Fibroblast of skin of back (primary cell): Measurements from ENCODE around the gene MNX1.
A peak's percentile ranks its signal among the peaks of the same experiment; 100 is the strongest.

ENCODE experiments used
- DNase-seq: peaks from one replicate; pipeline ENCODE4 v3.0.0-alpha.2; 2013

MNX1 gene

DNA sequence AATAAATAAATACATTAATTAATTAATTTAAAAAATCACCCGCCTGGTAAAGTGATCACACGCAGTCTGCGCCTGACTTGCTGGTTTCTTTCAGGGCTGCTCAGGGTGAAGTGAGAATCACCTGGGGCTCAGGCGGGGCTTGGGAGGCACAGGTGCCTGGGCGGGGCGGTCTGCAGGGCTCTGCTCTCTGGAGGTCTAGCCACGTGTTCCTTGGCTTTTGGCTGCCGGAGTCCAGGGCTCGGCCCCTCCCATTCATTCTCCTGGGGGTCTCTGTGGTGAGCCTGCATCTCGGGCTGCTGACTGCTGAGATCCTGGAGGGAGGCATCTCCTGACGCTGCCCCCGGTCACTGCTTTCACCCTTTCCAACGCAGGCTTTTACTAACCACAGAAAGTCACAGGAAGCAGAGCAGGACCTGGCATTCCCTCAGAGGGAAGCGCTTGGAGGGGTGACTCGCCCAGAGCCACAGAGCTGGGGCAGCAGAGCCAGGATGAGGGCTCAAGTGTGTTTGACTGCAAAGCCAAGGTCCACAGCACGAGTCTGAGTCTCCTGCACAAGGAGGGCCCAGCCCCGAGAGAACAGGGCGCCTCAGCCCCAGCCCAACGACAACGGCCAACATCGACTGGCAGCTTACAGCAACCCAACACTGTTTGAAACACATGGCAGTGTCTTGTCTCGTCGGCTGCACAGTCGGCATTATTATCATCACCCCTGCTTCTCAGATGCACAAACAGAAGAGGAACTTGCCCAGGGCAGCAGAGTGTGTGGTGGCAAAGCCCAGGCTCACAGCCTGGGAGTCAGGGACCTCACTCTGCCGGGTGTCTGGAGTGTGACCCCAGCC lies 22.4 kb upstream of the MNX1 start:
- DNase-seq, result no peak

DNA sequence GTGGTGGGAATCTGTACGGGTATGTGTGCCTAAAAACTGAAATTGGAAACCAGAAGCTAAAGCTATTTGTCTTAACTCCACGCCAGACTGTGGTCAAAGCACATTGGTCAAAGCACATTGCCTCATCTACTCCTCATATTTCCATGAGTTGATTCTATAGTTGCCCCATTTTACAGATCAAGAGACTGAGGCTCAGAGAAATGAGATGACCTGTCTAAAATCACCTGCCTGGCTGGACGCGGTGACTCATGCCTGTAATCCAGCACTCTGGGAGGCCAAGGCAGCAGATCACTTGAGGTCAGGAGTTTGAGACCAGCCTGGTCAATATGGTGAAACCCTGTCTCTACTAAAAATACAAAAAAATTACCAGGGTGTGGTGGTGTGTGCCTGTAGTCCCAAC lies 21.7 kb upstream of the MNX1 start:
- DNase-seq, result no peak

DNA sequence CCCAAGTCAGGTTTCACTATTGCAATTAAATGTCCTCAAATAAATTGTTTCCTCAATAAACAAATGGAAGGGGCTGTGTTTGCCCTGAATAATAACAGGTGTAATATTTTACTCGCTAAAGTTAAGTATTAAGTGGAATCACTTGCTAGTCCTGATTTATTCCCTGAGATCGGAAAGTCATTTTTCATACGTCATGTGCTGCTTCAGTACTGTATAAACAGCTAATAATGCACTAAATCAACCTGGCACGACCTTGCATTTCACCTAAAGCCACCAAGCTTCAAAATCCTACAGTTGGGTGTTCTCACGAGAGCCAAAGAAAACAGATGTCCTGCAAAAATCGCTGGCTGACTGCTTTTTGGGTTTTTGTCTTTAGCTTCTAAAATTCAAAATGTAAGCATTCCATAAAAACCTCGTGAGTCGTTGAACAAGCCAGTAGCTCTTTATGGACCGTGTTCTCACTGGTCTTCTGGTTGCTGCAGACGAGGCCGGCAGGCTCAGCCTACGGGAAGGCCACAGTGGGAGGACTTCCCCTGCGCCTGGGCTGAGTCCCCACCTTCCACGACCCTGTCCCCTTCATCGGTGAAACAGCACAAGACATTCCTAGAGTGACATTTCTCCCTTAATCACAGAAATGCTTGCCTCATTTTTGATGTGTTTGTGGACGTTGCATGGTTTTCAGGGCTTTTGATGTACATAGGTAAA lies 17.9 kb upstream of the MNX1 start:
- no peak for DNase-seq

DNA sequence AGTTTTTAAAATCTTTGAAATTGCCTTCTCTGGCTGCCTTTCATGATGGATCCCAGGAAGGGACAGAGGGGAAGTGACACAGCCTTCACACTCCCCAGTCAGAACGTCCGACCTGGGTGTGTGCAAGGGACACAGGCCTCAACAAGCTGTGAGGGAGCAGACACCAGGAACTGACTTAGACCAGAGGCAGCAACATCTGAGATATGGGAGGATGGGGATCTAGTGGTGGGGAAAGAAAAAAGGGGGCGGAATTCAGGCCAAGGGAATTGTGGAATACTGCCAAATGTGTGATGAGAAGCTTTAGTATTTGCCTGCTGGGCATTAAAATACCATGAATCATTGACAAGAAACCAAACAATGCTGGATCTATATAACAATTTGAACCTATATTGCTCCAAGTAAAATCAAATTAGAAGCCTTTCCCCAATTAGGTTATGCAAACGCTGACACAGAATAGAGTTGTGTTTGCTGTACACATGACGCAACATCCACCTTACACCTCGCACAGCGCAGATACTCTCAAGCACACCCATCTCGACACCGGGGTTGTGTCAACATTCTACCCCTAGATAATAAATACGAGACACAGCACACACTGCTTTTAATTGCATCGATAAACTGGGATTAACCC lies 17.2 kb upstream of the MNX1 start:
- peak; percentile 22 for DNase-seq

DNA sequence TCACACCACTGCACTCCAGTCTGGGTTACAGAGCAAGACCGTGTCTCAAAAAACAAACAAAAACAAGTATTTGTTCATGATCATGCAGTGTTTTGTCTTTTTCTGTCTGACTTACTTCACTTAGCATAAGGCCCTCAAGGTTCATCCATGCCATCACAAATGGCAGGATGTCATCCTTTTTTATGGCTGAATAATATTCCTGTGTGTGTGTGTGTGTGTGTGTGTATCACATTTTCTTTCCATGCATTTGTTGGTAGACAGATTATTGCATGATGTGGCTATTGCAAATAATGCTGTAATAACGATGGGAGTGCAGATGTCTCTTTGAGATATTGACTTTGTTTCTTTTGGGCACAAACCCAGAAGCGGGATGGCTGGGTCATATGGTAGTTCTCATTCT lies 14.3 kb upstream of the MNX1 start:
- no peak for DNase-seq

DNA sequence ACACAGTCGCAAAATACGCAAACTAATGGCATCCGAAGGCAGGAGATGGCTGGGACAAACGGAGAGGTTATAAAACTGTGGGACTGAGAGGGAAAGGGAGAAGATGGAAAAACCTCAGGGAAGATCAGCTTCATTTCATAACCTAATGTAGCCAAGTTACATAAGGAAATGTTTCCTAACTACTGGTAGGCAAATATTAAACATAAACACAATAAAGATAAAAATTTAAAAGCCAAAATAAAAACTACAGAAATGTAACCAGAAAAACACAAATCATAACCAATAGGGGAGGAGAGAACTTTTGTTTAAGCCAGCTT lies 13.1 kb upstream of the MNX1 start:
- DNase-seq, result no peak

DNA sequence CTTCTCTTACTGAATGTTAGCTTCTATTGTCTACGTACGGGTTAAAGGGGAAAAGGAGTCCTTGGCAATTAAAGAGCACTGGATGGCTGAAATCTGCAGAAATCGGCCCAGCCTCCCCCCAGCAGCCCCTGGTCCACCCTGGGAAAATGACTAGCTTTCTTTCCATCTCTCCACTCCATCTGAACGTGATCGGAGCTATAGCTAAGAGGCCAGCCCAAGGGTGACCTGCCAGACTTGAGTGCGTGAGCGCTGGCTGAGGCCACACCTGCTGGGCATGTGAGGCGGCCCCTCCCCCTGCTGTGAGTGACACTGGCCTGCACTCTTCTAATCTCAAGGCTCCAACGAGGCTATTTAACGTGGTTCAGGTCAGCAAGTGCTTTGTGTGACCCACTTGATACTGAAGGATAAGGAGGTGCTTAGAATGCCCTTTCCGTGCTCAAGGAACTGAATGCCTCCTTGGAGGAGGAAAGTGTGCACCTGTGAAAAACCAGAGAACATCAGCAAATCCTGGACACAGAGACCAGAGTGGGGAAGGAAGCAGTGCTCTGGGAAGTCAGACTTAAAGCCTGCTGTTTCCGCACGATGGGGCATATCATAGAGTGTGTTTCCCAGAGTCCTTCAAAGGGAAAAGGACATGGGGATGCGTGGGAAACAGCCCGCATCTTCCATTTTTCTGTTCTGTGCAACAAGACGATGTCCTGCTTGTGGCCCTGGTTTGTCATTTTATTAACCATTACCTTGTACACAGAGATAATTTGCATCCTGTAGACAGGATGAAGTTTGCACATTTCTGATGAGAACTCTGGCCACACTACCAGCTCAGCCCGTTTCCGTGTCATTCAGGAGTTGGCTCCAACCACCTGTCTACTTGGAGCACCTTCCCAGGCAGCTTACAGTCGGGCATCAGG lies 12.5 kb upstream of the MNX1 start:
- no peak for DNase-seq

DNA sequence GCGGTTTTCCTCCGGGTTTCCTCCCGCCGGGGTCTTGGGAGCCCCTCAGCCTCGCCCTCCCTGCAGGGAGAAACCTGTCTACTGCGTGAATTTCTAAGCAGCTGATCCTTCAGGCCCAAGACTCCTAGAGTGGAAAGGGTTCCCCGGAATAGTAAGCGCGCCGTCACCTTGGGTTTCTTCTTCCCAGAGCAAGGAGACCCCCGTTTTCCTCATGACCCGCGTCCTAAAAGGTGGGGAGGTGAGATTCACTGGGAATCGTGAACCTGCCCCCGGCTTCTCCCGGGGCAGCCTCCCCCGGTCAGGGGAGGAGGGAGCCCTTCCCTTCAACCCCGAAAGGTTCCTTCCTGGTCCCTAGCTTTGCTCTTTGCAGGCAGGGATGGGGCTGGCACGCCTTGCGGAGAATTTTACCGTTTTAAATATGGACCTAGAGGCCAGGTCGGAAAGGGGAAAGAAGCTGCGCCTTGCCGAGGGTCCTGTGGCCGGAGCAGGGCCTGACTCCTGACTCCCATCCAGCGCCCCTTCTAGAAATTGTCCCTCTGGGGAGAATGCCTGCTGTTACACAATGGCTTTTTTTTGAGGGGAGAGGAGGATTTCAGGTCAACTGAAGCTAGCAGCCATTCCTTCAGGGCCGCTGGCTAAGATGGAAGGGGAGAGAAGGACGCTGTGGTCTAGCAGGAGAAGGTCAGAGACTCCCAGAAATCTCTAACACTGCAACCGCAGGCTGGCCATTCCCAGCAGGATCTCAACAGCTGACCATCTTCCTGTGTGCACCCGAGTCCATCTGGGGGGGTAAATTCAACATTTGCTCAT lies 11.6 kb upstream of the MNX1 start:
- DNase-seq, result no peak

DNA sequence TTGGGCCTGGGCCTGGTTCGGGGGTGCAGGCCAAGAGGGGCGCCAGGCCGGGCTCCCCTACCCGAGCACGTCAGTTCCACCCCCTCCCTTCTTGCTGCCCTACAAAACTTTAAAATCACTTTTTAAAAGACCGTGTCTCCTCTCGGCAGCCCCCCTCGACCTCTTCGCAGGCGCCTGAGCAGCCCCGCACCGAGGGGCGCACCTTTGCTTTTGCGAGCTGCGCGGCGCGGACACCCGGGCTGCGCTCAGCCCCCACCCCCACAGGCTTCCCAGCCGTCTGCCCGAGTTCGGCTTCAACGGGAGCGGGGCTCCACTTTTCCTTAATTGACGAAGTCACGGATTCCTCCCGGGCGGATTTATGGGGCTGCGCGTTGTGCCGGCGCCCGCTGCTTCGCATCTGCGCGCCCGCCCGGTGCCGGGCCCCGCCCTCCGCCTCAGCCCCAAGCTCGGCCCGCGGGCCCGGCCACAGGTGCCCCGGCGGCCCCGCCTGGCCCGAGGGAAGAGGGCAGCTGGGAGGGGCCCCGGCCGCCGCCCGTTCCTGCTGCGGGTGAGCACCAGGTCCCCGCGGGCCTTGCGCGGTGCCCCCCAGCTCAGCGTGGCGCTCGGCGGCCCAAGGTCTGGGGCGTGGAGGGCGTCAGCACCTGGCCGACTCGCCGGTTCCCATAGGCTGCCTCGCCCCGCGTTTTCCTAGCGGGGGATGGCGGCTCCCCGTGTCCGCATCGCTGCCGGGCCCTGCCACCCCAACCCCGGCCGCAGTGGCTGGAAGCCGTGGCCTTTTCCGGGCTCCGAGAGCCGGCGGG lies 10.8 kb upstream of the MNX1 start:
- DNase-seq, result no peak

DNA sequence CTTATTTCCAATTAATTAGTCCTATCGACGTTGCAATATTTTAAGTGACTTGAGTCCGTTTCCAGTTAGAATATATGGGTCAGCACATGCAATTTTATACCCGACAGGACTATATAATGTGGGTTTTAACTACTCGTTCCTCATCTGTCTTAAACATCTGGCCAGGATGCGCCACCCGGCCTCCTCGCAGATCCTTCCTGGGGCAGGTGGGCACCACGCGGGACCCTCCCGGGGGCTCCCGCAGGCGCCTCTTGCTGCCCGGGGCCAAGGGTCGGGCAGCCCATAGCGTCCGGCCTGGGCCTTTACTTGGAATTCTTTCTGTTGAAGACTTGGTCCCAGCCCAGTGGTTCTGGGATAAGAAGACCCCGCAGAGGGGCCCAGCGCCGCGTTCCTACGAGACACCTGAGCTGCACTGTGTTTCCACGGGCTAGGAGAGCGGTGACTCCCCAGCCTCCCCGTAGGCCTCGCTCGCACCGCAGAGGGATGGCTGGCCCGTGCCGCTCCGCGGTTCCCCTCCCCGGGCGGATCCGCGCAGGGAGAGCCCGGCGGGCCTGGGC lies 10.1 kb upstream of the MNX1 start:
- DNase-seq, result no peak

DNA sequence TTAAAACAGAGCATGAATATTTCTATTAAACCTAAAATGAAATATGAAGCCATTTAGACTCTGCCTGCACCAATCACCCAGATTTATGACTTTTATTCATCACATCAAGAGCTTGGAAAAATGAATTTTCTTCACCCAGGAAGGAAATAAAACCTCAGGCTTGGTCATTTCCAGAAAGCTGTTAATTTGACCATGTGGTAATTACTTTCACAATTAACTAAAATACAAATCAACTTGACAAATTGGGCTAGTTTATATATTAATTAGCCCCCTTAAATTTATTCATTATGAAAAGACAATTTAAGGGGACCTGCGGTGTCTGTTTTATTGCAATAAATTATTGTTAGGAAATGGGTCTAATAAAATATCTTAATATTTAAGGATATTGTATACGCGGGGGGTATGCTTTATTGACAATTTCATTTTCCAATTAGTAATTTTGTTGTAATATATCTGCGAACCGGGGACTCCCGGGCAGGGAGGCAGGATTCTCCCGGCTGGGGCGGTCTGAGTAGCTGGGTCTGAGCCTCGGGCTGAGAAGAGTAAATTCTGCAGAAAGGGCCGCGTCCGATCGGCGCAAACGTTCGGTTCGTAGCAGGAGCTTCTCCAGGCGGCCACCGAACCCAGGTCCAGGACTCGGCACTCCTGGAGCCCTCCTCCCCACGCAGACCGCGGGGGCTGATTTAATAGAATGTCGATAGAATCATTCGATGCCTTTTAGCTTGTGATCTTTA lies 9.4 kb upstream of the MNX1 start:
- no peak for DNase-seq

DNA sequence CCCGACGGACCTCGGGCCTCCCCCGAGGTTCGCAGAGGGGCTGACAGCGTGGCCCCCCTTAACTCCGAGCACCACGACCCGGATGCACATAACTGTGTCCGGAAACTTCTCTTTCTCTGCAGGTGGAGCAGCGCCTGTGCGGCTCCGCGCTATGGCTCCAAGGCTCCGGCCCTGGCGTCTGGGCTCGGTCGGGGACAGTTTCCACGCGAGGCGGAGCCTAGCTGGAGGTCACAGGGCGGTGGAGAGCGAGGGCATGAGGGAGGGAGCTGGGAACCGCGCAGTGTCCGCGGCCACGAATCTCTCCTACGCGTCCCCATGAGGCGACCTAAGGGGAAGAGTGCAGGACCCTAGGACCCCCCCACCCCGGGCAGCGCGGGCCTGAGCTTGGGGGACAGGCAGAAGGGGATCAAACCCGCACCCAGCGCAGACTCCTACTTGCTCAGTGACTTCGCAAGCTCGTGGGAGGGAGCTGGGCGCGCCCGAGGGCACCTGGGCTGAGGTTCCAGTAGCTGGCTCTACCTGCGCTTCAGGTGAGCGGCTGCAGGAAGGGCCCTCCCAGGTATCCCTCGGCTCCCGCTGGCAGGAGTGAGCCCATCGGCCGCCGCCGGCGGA lies 8.6 kb upstream of the MNX1 start:
- no peak for DNase-seq

DNA sequence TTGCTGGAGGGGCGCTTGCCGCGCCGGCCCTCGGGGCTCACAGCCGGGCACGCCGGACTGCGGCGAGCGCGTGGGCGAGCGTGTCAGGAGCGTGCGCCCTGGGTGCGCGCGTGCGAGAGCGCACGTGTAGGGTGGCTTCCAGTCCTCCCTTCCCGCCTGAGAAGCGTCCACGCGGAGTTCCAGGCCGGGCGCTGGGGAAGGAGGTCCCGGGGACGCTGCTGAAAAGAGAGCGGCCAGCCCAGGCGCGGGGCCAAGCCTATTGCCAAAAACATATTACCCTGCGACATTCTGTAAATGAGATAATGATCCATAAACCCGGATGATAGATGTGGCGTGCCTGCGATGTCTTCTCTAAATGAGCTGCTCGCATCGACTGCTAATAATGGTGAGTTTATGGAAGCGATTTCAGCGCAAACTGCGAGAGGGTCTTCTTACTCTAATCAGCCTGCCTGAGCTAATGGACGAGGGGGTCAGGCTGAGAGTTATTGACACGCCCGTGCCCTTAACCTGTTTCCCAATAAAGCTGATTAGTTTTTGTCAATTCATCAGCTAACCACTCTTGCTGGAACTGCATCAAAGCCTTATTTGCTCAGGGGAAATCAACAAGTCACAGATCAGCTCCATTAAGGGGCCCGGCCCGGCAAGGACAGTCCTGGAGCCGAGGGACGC lies 8.0 kb upstream of the MNX1 start:
- no peak for DNase-seq

DNA sequence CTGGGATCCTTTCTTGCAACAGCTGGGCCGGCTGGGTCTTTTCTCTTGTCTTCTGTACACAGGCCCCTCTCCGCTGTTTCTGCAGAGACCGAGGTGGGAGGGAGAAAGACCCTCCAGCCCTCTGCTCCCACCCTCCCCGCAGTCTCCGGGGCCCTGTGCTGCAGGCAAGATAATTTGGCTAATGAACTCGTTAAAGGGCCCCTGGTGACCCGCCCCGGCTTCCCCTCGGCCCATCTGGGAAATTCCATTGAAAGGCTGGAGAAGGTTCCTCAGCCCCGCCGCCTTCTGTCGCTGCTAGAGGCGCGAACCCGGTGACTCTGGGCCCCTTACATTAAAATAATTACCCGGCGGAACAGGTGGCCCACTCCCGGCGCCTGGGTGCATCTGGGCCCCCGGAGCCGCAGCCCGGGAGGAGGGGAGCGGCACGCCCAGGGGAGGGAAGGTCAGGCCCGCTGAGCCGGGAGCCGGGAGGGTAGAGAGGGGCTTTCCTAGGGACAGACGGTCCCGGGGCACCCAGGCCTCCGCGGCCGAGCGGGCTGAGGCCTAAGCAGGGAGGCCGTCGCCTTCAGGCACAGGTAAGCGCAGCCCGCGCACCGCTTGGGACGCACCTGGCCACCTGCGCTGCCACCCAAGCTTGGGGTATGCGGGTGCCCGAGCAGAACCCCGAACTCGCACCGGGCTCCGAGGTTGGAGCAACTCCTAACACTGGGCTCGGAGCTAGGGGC lies 7.3 kb upstream of the MNX1 start:
- DNase-seq, result no peak

DNA sequence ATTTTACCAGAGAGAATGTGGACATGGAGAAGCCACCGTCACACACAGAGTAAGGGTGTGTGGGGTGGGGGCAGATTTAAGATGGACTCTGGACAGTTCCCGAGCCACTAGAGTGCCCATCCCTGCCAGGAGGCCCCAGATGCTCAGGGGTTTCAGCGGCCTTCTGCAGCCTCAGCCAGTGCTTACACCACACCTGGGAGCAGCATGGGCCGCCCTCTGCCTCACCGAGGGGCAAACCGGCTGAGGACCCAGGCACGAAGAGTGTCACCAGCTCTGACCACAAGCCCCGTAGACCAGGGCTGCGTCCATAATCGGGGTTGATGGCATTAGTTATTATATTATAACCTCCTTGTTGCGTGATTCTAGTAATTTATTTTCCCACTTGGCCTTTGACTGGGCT lies 6.7 kb upstream of the MNX1 start:
- DNase-seq, result no peak

DNA sequence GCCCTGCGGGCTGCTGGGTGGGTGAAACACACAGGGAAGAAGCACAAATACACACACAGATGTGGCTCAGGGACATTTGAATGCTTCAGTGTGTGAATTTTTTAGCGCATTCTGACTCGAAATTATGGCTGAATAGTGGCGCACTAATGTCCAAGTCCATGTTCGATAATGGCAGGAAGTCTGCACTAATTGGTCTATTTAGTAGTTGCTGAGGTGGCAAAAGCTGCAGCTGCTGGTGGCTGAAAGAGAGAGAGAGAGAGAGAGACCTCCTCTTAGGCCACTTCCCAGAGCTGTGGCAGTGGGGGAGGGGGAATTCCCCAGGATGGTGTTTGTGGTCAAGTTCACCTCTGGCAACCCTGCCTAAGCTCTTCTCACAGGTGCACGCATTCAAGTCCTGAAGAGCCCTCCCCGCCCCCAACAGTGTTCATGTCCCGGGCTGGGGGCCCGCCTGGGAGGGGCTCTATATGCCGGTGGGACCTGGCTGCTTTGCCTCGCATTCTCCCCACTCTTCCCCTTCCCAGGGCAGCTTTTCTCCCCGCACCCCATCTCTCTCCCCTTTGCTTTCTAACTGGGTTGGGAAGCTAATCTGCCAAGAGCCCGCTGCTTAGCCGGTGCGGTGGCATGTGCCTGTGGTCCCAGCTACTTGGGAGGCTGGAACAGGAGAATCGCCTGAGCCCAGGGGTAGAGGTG lies 6.0 kb upstream of the MNX1 start:
- DNase-seq, result no peak

DNA sequence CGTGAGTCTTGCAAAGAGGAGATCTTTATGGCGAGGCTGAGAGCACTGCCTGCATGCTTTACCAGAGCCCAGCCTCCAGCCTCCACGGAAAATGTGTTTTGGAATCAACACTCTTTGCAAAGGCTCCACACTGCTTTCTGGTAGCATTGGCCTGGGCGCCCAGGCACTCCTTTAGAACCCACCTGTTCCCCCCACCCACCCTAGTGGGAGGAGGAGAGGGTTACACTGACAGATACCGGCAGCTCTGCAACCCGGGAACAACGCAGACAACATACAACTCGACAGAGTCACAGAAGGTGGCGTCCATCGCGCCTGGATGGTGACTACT lies 5.5 kb upstream of the MNX1 start:
- DNase-seq, result no peak
